Globus pallidus (tissue), 1 donor: ENCODE measurements around the gene UBC.
A peak's percentile ranks its signal among the peaks of the same experiment; 100 is the strongest.
"Not testable (repeated sequence)": the region's sequence is repeated elsewhere in the genome, so short reads cannot be mapped to it uniquely, and the experiment has no call there.

Source experiments
- DNase-seq: peaks from one replicate; pipeline ENCODE4 v3.0.0-alpha.2; 2015; ENCODE audit warnings: low spot score

UBC gene

DNA sequence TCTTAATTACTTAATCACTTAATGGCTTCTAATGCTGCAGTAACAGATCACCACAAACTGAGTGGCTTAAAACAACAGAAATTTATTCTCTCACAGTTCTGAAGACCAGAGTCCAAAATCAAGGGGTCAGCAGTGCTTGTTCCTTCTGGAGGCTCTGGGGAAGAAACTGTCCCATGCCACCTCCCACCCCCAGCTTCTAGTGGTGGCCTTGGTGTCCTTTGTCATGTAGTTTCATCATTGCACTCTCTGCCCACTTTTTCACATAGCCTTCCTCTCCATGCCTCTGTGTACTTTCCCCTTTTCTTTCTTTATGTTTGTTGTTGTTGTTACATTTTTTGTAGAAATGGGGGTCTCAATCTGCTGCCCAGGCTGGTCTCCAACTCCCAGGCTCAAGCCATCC, 16.1 kb upstream of the UBC start:
- no peak for DNase-seq

DNA sequence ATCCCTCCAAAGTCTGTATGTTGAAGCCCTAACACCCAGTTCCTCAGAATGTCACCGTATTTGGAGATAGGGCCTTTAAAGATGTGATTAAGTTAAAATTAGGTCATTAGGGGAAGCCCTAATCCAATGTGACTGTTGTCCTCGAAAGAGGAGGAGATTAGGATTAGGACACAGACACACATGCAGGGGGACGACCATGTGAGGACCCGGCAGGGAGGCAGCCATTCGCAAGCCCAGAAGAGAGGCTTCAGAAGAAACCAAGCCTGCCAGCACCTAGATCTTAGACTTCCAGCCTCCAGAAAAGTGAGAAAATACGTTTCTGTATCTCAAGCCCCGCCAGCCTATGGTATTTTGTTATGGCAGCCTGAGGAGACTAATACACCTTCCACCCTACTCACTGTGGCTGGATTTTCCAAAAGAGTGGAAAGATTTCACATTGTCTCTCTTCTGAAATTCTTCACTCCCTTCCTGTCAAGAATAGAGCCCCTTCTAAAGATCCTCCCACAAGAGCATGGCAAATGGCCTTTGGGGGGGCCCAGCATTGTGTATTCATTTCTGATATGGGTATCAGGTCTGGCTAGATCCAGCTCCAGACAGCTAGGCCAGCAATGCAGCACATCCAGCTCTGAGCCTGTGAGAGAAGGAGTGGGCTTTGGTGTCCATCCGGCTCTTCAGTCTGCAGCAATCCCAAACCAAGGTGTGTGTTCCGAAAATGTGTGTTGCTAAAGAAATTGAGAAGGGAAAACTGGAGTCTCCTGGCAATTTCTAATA, 15.4 kb upstream of the UBC start:
- no peak for DNase-seq

DNA sequence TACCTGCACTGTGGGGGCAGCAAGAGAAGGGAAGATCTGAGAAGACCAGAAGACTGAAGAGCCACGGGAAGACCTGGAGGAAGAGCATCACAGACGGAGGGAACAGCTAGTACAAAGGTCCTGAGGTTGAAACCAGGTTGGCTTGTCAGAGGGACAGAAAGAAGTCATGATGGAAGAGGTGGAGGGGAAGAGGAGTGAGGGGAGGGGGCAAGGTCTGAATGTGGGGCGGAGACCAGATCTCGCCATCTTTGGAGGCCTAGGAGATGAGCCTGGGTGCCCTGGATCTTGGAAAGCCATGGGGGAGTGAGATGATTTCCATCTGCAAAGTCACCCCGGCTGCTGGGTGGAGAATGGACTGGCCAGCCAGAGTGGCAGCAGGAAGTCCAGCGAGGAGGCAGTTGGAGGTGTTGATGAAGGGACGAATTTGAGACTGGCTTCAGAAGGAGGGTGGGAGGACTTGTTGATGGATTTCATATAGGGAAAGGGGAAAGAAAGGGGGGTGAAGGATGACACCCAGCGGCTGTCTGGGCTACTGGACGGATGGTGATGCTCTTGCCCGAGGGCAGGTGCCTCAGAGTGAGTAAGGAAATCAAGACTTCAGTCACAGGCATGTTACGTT, 14.6 kb upstream of the UBC start:
- no peak for DNase-seq

DNA sequence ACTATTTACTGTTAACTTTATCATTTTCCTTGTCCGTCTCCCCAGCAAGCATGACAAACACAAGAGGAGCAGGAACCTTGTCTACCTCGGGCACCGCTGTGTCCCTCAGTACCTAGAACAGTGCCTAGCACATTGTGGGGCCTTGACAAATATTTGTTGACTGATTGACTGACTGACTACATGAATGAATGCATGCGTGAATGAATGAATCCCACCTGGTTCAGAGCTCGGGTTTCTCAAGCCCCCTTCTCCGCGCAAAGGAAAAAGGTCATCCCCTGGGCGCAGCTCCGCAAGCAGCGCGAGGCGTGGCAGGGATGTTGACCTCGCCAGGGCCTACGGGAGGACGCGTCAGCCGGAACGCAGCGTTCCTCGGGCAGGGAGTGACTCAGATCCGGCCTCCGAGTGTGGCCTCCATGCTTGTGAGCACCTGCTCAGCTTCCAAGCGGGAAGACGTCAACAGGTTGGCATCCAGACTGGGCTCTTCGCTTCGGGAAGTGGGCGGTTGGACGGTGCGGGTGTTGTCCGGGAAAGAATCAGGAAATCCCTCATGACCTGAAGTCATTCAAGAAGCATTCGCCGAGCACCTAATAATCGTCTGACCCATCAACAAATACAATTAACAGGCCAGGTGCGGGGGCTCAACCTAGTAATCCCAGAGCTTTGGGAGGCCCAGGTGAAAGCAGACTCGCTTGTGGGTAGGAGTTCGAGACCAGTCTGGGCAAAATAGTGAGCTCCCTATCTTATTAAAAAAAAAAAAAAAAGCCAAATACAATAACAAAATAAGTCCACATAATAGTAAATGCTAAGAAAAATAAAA, 13.9 kb upstream of the UBC start:
- DNase-seq, result no peak

DNA sequence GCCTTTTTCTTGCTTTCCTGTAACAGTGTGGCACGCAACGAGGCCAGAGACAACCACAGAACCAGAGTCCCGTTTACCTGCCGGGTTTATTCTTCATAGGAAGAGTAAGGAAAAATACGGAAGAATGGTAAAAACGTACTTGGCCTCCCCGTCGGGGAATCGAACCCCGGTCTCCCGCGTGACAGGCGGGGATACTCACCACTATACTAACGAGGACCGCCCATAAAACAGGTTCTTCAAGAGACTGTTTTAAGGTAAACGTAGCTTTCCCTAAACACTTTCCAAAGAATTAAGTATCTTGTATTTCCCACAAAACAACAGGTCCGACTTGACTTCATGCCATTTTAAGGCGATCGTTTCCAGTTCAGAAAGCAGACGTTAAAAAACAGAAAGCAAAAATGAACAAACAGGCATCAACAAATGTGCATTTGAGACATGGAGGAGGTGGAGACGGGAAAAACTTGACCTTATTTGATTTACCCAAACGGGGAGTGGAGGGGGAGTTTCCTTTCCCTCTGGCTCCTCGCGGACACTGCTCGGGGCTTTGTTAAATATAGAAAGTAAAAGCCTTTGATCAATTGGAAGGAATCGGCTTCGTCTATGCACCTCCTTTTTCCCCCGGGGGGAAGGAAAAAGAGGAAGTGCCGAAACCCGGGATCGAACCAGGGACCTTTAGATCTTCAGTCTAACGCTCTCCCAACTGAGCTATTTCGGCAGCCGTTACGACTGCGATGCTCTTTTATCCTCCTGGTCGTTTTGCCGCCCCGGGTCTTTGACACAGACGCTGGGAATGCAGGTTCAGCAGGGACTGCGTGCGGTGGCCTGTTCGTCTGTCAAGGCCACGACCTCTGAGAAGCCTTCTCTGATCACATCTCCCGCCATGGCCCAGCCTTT, 13.0 kb upstream of the UBC start:
- DNase-seq, result peak; percentile 90

DNA sequence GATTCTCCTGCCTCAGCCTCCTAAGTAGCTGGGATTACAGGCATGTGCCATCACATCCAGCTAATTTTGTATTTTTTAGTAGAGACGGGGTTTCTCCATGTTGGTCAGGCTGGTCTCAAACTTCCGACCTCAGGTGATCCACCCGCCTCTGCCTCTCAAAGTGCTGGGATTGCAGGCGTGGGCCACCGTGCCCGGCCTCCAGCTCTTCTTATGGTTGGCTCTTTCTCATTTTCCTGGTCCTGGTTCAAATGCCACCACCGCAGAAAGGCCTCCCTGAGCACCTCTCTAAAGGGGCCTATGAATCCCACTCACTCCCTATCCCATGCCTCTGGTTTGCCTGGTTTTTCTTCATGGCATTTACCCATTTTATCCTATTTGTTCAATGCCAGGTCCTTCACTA, 11.3 kb upstream of the UBC start:
- DNase-seq, result not testable (repeated sequence)

DNA sequence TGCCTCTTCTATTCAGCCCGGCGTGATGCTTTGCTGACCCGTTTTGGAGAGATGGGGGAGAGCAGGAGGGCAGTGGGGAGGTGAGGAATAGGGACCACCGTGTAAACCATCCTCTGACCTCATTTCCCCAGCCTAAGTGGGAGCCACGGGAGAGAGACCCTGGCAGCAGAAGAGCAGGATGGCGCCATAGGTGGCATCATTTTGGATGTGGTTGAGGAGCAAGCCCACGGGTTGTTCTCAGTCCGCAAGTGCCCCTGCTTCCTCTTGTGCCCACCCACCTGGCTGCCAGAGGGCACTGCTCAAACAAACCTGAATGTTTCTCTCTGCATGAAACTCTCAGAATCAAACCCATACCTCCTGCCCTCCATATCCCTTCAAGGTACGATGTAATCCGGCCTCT, 10.7 kb upstream of the UBC start:
- no peak for DNase-seq

DNA sequence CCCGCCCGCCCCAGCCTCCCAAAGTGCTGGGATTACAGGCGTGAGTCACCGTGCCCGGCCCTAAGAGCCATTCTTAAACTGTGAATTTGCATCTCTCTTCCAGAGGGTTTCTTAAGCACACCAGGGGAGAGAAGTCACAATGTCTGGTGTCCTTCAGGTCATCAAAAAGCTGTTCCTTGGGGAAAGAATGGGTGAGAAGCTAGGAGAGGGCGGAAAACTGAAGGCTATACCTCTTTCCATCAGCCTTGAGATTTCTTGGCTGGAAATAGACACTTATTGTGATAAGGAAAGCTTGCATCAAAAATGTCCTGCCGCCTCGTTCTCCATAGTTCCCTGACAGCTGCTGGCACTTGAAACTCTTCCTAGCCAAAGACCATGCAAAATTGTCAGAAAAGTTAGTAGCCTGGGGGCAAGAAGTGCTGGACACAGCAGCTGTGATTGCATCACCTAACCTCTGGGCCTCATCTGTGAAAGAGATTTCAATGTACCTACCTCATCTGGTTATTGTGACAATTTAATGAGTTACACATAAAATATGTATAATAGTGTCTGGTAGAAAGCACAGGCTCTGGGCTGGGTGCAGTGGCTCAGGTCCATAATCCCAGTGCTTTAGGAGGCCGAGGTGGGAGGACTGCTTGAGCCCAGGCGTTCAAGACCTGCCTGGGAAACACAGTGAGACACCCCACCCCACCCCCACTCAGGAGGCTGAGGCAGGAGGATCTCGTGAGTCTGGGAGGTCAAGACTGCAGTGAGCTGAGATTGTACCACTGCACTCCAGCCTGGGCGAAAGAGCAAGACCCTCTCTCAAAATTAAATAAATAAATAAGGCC, 9.7 kb upstream of the UBC start:
- no peak for DNase-seq

DNA sequence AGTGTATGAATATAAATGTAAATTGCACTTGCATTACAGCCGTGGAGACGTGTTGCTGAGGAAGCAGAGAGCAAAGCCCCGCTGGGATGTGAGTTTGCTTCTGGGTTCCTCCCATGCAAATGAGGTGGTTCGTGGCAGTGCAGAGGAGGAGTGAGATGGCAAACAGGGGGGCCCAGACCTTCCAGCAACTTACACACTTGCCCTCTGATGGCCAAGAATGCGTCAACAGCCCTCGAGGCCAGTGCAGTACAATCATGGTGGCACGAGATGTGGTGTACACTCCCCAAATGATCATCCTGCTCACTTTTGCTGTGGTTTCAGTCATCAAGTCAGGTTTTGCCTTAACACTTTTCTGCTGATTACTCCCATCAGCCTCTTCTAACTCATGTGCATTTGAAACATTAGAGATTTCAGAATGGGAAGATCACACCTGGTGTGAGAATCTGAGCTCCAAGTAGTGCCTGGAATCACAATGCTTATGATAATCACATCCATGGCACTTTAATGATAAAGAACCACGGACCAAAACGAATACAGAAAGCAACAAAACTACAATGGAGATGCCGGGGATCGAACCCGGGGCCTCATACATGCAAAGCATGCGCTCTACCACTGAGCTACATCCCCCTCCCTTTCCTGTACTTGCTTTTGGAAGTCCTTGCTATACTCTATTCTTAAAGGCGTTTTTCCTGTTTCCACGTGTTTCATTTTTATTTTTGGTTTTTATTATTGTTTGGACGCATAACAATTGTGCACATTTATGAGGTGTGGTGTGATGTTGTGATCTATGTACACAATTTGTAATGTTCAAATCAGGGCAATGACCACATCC, 7.0 kb upstream of the UBC start:
- DNase-seq, result peak; percentile 70

DNA sequence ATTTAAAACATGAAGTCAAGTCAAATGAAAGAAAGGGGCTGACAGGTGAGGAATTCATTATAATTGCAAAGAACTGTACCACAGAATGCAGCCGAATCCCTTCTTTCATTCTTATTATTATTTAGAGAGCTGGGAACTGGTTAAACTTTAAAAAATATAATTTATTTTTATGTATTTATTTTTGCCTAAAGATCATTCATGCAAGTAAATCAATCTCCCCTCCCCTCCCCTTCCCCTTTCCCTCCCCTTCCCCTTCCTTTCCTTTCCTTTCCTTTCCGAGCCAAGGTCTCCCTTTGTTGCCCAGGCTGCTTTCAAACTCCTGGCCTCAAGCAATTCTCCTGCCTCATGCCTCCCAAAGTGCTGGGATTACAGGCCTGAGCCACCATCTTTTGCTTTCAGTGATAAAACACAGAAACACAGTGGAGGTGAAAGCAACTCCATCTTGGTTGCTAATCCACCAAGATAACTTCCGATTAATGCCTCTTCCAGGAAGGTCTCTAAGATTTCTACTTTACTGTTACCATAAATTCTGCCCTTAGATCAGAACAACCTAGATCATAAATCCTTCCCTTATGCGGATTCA, 6.0 kb upstream of the UBC start:
- no peak for DNase-seq

DNA sequence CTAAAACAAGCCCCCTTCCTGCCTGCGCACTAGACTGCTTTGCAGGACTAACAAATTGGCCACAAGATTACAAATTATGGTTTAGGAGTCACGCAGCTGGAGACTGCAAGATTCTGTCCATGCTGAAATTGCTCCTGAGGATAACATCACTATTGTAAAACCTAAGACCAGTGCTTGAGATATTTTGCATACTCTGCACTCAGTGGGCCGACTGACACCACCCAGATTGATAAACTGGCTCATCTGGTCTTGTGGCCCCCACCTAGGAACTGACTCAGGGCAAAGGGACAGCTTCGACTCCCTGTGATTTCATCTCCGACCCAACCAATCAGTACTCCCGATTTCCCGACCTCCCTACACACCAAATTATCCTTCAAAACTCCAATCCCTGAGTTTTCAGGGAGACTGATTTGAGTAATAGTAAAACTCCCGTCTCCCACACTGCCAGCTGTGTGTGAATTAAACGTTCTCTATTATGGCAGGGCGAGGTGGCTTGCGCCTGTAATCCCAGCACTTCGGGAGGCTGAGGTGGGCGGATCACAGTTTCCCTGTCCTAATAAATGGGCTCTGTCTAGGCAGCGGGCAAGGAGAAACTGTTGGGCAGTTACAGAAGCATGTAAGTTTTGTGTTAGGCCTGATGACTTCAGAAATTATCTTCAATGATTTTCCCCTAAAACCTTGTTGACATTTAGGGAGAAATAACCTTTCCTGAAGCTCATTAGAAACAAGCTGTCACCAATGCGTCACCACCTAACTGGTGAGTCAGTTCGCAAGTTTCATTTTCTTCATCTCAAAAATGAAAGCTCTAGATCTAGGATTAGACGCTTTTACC, 5.3 kb upstream of the UBC start:
- no peak for DNase-seq

DNA sequence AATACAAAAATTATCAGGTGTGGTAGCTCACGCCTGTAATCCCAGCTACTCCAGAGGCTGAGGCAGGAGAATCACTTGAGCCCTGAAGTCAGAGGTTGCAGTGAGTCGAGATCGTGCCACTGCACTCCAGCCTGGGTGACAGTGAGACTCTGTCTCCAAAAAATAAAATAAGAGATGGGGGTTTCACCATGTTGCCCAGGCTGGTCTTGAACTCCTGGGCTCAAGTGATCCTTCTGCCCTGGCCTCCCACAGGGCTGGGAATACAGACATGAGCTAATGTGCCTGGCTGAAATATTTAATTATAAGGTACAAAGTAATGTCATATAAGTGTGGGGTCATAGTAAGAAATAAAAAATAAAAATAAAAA, 4.2 kb upstream of the UBC start:
- not testable (repeated sequence) for DNase-seq

DNA sequence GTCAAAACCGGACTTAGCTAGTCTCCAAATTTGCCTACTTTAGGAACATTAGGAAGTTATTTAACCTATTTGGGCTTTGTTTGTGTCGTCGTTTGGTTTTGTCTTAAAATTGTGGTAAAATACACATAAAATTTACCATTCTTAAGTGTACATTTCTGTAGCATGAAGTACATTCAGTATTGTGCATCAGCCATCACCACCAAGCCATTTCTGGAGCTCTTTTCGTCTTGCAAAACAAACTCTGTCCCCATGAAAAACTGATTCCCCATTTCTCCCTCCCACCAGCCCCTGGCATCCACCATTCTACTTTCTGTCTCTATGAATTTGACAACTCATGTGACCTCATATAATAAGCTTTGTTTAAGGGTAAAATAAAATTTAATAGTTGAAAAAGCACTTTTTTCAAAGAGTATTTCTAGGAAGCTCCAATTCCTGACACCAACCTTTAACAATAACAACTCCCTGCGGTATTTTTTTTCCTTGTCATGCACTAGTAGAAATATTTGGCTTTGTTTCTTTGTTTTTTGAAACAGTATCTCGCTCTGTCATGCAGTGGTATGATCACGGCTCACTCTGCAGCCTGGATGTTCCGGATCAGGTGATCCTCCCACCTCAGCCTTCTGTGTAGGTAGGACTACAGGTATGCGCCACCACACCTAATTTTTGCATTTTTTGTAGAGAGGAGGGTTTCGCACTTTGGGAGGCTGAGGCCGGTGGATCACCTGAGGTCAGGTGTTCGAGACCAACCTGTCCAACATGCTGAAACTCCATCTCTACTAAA, 3.6 kb upstream of the UBC start:
- no peak for DNase-seq

DNA sequence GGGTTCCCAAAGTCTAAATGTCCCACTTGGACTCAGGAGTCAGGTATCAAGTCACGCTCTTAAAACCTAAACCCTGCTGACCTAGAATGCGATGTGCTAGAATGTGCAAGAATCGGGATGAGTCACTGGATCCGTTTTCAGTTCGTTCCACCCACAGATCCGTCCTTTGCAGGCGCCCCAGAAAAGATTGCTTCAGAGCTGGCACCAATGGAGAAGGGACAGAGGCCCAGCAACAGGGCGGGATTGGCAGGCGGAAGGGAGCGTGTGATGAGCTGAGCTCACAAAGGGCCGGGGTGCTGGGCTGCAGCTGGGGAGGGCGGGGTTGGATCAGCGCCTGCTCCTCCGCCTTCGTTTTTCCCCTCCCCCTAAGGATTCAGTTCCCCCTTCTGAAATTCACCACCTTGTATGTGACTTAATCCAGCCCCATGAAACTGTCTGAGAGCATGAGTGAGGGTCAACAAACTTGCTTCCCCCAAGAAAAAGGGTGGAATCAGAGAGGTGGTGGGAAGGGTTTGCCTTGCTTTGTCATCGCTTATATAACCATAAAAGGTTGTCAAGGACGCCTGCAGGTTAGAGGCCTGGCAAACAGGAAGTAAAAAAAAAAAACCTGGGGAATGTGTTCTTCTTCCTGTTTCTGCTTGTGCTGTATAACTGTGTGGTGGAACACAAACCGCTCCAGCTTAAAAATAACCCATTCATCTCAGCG, 2.8 kb upstream of the UBC start:
- peak; percentile 99 for DNase-seq

DNA sequence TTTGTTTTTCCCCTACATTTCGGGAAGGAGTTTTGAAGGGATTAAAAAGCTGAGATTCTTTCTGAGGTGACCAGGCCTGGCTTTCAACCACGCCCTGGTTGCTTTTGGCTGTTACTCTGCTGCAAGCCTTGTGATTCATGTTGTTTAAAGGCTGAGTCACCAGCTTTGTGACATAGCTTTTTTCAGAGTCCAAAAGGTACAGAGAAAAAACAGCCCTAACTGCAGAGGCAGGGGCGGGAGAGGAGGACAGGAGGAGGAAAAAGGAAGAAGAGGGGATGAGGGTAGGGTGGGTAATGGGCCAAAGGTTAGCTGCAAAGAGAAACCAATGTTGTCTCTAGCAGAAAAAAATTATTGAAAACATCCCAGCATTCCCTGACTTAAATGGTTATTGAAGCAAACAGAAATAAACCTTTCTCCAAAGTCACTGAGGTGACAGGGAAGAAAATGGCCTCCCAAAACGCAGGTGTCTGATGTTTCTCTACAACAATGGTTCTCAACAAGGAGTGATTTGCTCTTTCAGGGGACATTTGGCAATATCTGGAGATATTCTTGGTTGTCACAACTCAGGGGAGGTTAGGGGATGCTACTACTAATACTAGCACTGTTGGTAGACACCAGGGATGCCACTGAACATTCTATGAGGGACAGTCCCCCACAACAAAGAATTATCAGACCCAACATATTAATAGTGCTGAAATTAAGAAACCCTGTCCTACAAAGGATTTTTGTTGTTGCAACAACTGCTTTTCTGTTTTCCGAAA, 2.1 kb upstream of the UBC start:
- peak; percentile 85 for DNase-seq
